Fibroblast of lung (primary cell): ENCODE measurements around the gene CLIC6.

ENCODE experiments used
- CTCF ChIP-seq, 2 donors: IDR thresholded peaks in 1 of 2; conservative IDR thresholded peaks in 1 of 2; 1 replicate in 1 of 2; 2 replicates in 1 of 2; pipeline ENCODE4 v1.5.1; 2011 to 2012; ENCODE audit warnings: low read length in 2 of 2, control low read depth in 1 of 2, inconsistent platforms in 1 of 2, low read depth in 1 of 2, mild to moderate bottlenecking in 1 of 2
- EZH2 ChIP-seq: IDR thresholded peaks from 2 replicates; pipeline ENCODE4 v1.5.1; 2012; ENCODE audit warnings: low read length, control low read depth, mild to moderate bottlenecking; ENCODE audit errors: missing control alignments

- no peak for TF ChIP-seq CTCF (conservative IDR thresholded peaks at IDR 0.05 in 1 of 2, IDR thresholded peaks at IDR 0.05 in 1 of 2; ENCODE audit: low read depth in 1 of 2, low read length in 2 of 2)
- TF ChIP-seq EZH2, result no peak
Measured at GRCh38 chr21:34642211-34643075, 26.4 kb upstream of the CLIC6 start.
